DMS153 treated with DMSO at 0.1 percent for 48 hours (cell line): ENCODE measurements around the gene LYZ.
A peak's percentile ranks its signal among the peaks of the same experiment; 100 is the strongest.

Experiments
- DNase-seq: peaks from one replicate; lab custom pipeline; 2025; ENCODE audit not compliant: unreplicated experiment; lab: John Stamatoyannopoulos, UW

Gene LYZ

DNA sequence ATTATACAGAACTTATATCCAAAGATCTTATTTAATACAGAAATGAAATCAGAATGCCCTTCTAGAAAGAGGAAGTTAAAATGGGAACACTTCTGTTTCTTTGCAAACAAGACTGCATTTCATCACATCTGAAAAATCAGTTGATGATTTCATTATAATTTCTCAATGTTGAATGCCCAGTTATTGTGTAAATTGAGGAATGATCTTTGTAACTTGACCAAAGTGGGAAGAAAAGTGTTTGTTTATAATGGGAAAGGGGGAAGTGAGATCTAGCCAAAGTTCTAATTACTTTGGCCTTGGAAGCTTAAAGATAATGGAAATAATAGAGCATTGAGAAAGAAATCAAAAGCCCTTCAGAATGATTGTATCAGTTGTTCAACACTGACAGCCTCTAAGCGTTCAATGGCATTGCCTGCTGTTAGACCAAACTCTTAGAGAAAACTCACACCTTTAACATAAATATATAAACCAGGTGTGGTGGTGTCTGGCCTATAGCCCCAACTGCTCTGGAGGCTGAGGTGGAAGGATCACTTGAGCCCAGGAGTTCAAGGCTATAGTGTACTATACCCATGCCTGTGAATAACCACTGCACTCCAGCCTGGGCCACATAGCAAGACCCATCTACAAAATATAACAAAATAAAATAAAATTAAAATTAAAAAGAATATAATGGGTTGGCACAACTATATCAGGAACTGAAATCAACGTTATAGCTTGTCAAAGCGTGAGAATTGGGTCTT is 9.9 kb upstream of the LYZ start:
- DNase-seq, result no peak

DNA sequence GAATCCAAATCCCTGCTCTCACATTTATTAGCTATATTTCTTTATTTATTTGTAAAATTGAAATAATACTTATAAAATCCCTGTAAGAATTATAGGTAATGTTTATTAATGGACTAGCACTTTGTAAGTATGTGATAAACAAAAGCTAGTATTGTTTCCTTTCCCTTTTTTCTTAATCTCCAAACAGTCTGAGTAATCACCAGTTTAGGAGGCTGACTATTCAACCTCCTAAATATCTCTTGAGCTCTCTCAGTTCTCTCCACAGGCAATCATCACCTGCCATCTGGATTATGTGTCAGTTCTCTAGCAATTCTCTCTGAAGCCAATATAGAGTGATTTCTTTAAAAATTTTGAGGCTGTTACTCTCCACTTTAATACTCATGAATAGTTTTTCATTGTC is 9.2 kb upstream of the LYZ start:
- no peak for DNase-seq

GRCh38 chr12:69339999-69340398 is 8.2 kb upstream of the LYZ start:
- no peak for DNase-seq

- no peak for DNase-seq
Observed at GRCh38 chr12:69341328-69341727, 6.9 kb upstream of the LYZ start.

GRCh38 chr12:69342421-69342820 is 5.8 kb upstream of the LYZ start:
- DNase-seq, result no peak

- DNase-seq, result no peak
Observed at GRCh38 chr12:69343357-69343756, 4.8 kb upstream of the LYZ start.

- no peak for DNase-seq
Observed at GRCh38 chr12:69343885-69344612, 4.1 kb upstream of the LYZ start.

- DNase-seq, result no peak
Observed at GRCh38 chr12:69345077-69345476, 3.1 kb upstream of the LYZ start.

DNA sequence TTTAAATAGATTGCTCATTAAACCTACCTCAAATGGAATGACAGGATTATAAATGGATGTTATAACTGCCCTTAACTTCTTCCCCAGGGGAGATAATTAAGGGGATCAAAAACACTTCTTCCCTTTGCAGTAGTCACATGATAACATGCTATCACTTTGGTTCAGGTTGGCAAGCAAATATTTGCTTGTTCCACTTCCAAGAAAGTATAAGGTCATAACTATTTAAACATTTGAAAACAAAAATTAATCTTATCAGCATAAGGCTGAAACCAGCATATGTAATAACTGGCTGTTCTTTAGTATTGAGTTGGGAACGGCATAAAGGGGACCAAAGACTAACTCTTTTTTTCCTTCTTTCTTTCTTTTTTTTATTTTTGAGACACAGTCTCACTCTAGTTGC is 2.4 kb upstream of the LYZ start:
- no peak for DNase-seq

DNA sequence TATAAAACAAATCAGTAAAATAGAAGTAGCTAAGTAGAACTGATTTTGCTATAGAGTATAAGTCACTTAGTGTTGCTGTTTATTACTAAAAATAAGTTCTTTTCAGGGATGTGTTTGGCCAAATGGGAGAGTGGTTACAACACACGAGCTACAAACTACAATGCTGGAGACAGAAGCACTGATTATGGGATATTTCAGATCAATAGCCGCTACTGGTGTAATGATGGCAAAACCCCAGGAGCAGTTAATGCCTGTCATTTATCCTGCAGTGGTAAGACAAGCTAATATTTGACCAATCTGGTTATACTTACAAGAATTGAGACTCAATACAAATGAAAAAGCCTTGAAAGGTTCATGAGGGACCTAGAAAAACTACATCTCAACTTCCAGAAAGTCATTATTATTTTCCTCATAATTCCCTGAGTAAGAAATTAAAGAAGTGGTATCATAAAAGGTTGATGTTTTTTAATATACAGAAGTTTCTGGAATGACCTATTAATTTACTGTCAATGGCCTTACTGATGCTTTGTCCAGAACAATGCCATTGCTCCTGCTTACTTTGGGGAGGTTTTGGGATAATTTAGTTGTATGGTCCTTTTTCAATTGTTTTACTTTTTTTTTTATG is 1.9 kb downstream of the LYZ start:
- DNase-seq, result no peak

- DNase-seq, result no peak
Observed at GRCh38 chr12:69350777-69351176, 2.6 kb downstream of the LYZ start.

GRCh38 chr12:69351462-69352236 is 3.5 kb downstream of the LYZ start:
- no peak for DNase-seq

- DNase-seq, result no peak
Observed at GRCh38 chr12:69352904-69353303, 4.7 kb downstream of the LYZ start.

DNA sequence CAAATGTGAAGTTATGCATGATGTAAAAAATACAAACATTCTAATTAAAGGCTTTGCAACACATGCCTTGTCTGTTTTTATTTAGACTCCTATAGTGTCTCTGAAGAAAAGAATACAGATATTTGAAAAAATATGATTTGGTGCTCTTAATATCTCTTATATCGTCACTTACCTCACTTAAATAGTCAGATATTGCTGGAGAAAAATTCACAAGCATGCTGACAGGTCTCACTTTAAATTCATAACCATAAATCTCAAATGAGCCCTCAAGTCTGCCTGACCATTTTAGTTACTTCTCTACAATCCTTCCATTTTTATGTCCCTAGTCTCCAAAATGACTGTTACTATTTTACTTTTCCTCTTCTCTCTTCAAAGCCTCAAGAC is 6.0 kb downstream of the LYZ start:
- DNase-seq, result no peak

- DNase-seq, result no peak
Observed at GRCh38 chr12:69354556-69355187, 6.5 kb downstream of the LYZ start.

DNA sequence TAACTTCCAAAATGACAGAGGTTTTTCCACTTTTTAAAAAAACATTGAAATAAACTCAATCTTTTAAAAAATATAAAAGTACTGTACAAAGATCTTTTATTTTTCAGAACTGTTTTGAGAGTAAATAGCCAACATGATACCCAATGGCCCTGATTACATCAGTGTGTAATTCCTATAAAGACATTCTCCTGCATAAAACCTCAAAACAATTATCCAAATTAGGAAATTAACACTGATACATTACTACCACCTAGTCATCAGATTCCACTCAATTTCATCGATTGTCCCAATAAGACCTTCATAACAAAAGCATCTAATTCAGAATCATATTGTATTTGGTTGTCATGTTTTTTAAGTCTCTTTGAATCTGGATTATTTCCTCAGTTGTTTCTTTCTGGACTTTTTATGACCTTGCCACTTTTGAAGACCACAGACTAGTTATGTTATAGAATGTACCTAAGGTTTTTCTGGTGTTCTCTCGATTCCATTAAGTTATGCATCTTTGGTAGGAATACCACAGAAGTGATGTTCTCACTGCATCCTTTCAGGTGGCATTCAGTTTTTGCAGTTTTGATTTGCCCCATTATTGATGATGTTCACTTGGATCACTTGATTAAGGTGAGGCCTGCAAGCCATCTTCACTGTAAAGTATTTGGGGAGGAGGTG is 7.3 kb downstream of the LYZ start:
- DNase-seq, result no peak

- peak; percentile 90 for DNase-seq
Observed at GRCh38 chr12:69359531-69360347, 11.6 kb downstream of the LYZ start, which contains the start of gene YEATS4. Gene YEATS4 (plus strand): TSS chr12:69359743. CDS start chr12:69359973, 230 bp downstream.

DNA sequence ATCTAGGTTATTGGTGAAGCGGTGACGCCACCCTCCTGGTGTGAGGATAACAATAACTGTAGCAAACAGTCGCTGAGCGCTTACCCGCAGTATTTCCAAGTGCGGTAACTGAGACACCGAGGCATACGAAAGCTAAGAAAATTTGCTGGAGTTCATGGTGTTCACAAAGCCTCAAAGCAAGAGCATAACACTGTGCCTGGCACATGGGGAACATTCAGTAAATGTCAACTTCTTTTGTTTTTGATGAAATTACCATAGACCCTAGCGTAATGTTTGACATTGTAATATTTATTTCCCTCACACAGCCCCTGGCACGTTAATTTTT is 12.1 kb downstream of the LYZ start:
- no peak for DNase-seq

- DNase-seq, result no peak
Observed at GRCh38 chr12:69366796-69367195, 18.6 kb downstream of the LYZ start.

- DNase-seq, result no peak
Observed at GRCh38 chr12:69368171-69368570, 20.0 kb downstream of the LYZ start.
